Calu3 (cell line): ENCODE results near the gene CD55. TPM values are rescaled to one million over a fixed set of nuclear protein-coding genes. Genes with fewer than 3 reads are reported as not detected.
A peak's percentile ranks its signal among the peaks of the same experiment; 100 is the strongest.

ENCODE experiments used
- BruUV-seq: library from RNA; stranded (reverse); fragments of 400-500 nt; replicated peaks from 2 replicates; lab custom pipeline; 2021; lab: Mats Ljungman, UMichigan
- CTCF ChIA-PET: fragments of 300-600 bp; sonication (Branson Sonifier 250); formaldehyde crosslinking; loops from one replicate; lab custom pipeline; 2022; ENCODE audit warnings: antibody characterized with exemption; lab: Charles Lee
- DNase-seq: peaks from one replicate; pipeline ENCODE4 v3.0.0; 2022
- H3K27ac Mint-ChIP-seq: one replicate; pipeline ENCODE4 v1.8.0; 2022; ENCODE audit warnings: mixed read lengths; ENCODE audit not compliant: unreplicated experiment
- H3K27me3 Mint-ChIP-seq: one replicate; pipeline ENCODE4 v1.8.0; 2022; ENCODE audit warnings: mixed read lengths; ENCODE audit not compliant: unreplicated experiment
- H3K36me3 Mint-ChIP-seq: one replicate; pipeline ENCODE4 v1.8.0; 2022; ENCODE audit warnings: mild to moderate bottlenecking, moderate library complexity, mixed read lengths; ENCODE audit not compliant: insufficient read depth, unreplicated experiment
- H3K4me1 Mint-ChIP-seq: one replicate; pipeline ENCODE4 v1.8.0; 2022; ENCODE audit warnings: mild to moderate bottlenecking, low read depth, mixed read lengths; ENCODE audit not compliant: unreplicated experiment
- H3K4me3 Mint-ChIP-seq: one replicate; pipeline ENCODE4 v1.8.0; 2022; ENCODE audit warnings: mild to moderate bottlenecking, low read depth, moderate library complexity, mixed read lengths; ENCODE audit not compliant: unreplicated experiment
- H3K9me3 Mint-ChIP-seq: one replicate; pipeline ENCODE4 v1.8.0; 2022; ENCODE audit warnings: low read depth, mixed read lengths; ENCODE audit not compliant: unreplicated experiment
- CTCF ChIP-seq: fragments of 200-600 bp; IDR thresholded peaks from one replicate; pipeline ENCODE4 v1.8.0; 2022; ENCODE audit warnings: antibody characterized with exemption; ENCODE audit not compliant: unreplicated experiment
- intact Hi-C: fragments of 100-400 bp; cut with micrococcal nuclease; formaldehyde crosslinking; loops from one replicate; pipeline ENCODE4 v1.10.0; 2022; ENCODE audit not compliant: unreplicated experiment
- total RNA-seq: library from RNA; stranded (reverse); gene quantifications from 2 replicates; pipeline ENCODE4 v1.2.3, GENCODE V29; 2022

CD55 gene
- total RNA-seq, 1 experiment from 2014 or later, result 106 TPM

- no TSS peak for BruUV-seq
- peaks cover 55% of the 10 kb centered on the region for H3K4me1 Mint-ChIP-seq
- TF ChIP-seq CTCF, result no peak
- peaks cover 12% of the 10 kb centered on the region for H3K9me3 Mint-ChIP-seq
- intact Hi-C loops, result no loop called here
- no peak for DNase-seq
- H3K4me3 Mint-ChIP-seq, result no peak overlapping the region
- CTCF ChIA-PET, result no interaction called here
- peaks cover 8% of the 10 kb centered on the region for H3K36me3 Mint-ChIP-seq
- H3K27me3 Mint-ChIP-seq, result no peaks in the 10 kb centered on the region
- H3K27ac Mint-ChIP-seq, result no peak overlapping the region
Measured at GRCh38 chr1:207300970-207301369, 20.5 kb upstream of the CD55 start.

- peak overlapping the region; percentile 50 for H3K27ac Mint-ChIP-seq
Measured at GRCh38 chr1:207302618-207303393, 18.7 kb upstream of the CD55 start.

GRCh38 chr1:207304710-207305488 is 16.6 kb upstream of the CD55 start:
- peaks cover 12% of the 10 kb centered on the region for H3K36me3 Mint-ChIP-seq
- H3K9me3 Mint-ChIP-seq, result peaks cover 12% of the 10 kb centered on the region
- H3K4me1 Mint-ChIP-seq, result peaks cover 63% of the 10 kb centered on the region
- BruUV-seq, result no TSS peak
- TF ChIP-seq CTCF, result no peak
- no peak overlapping the region for H3K4me3 Mint-ChIP-seq
- H3K27me3 Mint-ChIP-seq, result no peaks in the 10 kb centered on the region
- CTCF ChIA-PET, result interaction anchor here (0.6 to 1.3 kb wide), 6 partner anchors 17 to 220 kb away, joined by 3 to 13 read pairs (median 4); partner anchors contain the start of gene CD55
- intact Hi-C loops, result no loop called here
- peak; percentile 49 for DNase-seq
- peak overlapping the region; percentile 85 for H3K27ac Mint-ChIP-seq

More at GRCh38 chr1:207302618-207303393, 18.7 kb upstream of the CD55 start:
- BruUV-seq, result no TSS peak
- Mint-ChIP-seq H3K9me3 (peaks cover 12% of the 10 kb centered on the region), H3K27me3 (no peaks in the 10 kb centered on the region), H3K4me1 (peaks cover 57% of the 10 kb centered on the region), H3K36me3 (peaks cover 8% of the 10 kb centered on the region), H3K4me3 (no peak overlapping the region)
- CTCF ChIA-PET, result no interaction called here
- TF ChIP-seq CTCF, result no peak
- no peak for DNase-seq
- intact Hi-C loops, result no loop called here

- H3K4me1 Mint-ChIP-seq, result peaks cover 66% of the 10 kb centered on the region
- no peak overlapping the region for H3K4me3 Mint-ChIP-seq
- intact Hi-C loops, result no loop called here
- peaks cover 12% of the 10 kb centered on the region for H3K36me3 Mint-ChIP-seq
- H3K27ac Mint-ChIP-seq, result peak overlapping the region; percentile 85
- BruUV-seq, result TSS peak; percentile 97
- no peak for DNase-seq
- no peak for TF ChIP-seq CTCF
- H3K9me3 Mint-ChIP-seq, result peaks cover 12% of the 10 kb centered on the region
- CTCF ChIA-PET, result interaction anchor here (0.8 to 1.3 kb wide), 3 partner anchors 16 to 124 kb away, joined by 5 to 13 read pairs (median 6); partner anchors contain the start of gene CD55
- no peaks in the 10 kb centered on the region for H3K27me3 Mint-ChIP-seq
Measured at GRCh38 chr1:207305489-207305873, 16.0 kb upstream of the CD55 start.
